NCI-H345 (cell line): ENCODE results near the gene SERF2.
"Not testable (repeated sequence)": the region's sequence is repeated elsewhere in the genome, so short reads cannot be mapped to it uniquely, and the experiment has no call there.

Experiments
- DNase-seq: peaks from one replicate; lab custom pipeline; 2025; lab: John Stamatoyannopoulos, UW

SERF2 gene

DNA sequence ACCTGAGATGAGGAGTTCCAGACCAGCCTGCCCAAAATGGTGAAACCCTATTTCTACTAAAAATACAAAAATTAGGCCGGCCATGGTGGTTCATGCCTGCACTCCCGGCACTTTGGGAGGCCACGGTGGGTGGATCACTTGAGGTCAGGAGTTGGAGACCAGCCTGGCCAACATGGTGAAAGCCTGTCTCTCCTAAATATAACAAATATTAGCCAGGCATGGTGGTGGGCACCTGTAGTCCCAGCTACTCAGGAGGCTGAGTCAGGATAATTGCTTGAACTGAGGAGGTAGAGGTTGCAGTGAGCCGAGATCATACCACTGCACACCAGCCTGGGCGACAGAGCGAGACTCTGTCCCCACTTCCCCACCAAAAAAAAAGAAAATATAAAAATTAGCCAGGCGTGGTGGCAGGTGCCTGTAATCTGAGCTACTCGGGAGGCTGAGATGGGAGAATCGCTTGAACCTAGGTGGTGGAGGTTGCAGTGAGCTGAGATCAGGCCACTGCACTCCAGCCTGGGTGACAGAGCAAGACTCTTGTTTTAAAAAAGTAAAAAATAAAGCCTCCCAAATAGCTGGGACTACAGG is 38.7 kb downstream of the SERF2 start:
- not testable (repeated sequence) for DNase-seq

DNA sequence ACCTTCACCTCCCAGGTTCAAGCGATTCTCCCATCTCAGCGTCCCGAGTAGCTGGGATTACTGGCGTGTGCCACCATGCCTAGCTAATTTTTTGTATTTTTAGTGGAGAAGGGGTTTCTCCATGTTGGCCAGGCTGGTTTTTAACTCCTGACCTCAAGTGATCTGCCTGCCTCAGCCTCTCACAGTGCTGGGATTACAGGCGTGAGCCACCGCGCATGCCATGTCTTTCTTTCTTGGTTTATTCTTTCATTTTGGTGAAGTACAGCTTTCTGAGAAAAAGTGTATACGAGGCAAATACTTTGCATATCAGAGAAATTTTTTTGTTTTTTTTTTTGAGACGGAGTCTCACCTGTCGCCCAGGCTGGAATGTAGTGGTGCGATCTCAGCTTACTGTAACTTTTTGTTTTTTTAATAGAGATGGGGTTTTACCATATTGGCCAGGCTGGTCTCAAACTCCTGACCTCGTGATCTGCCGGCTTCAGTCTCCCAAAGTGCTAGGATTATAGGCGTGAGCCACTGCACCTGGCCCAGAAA is 39.5 kb downstream of the SERF2 start:
- not testable (repeated sequence) for DNase-seq

DNA sequence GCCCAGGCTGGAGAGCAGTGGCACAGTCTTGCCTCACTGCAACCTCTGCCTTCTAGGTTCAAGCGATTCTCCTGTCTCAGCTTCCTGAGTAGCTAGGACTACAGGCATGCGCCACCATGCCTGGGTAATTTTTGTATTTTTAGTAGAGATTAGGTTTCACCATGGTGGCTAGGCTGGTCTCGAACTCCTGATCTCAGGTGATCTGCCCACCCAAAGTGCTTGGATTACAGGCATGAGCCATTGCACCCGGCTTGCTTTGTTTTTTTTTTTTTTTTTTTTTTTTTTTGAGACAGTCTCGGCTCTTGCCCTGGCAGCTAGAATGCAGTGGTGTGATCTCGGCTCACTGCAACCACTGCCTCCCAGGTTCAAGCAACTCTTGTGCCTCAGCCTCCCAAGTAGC is 40.4 kb downstream of the SERF2 start:
- DNase-seq, result not testable (repeated sequence)

DNA sequence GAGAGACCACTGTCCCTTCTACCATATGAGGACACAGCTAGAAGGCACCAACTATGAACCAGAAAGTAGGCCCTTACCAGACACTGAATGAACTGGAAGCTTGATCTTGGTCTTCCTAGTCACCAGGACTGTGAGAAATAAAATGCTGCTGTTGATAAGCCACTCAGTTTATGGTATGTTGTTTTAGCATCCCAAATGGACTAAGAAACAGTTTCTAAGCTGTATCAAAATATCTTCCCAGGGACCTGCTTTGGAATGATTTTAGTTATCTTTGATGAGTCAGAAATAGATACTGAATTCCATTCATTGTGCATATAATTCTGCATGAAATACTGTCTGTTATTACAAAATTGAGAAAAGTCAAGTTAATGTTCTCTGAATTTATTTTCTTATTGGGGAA is 53.3 kb downstream of the SERF2 start:
- DNase-seq, result no peak
